Stomach (tissue), 19 donors: ENCODE results near the gene KRTAP10-12. TPM values are rescaled to one million over a fixed set of nuclear protein-coding genes. Genes with fewer than 3 reads are reported as not detected.
A peak's percentile ranks its signal among the peaks of the same experiment; 100 is the strongest.
"Not testable (repeated sequence)": the region's sequence is repeated elsewhere in the genome, so short reads cannot be mapped to it uniquely, and the experiment has no call there.

Experiments used
- DNase-seq, 2 donors: peaks; one replicate each; pipeline versions ENCODE4 v3.0.0 to v3.0.0-alpha.2; 2013 to 2019
- H3K27ac ChIP-seq, 5 donors: fragments of 200-600 bp in 4 of 5; sonication (generic) in 4 of 5; one replicate each; pipeline ENCODE4 v1.5.1; 2013 to 2019; ENCODE audit warnings: mild to moderate bottlenecking in 1 of 5, moderate library complexity in 1 of 5
- H3K27me3 ChIP-seq, 3 donors: fragments of 200-600 bp; sonication (generic); one replicate each; pipeline ENCODE4 v1.5.1; 2017 to 2019; ENCODE audit warnings: mixed run types in 1 of 3
- H3K36me3 ChIP-seq, 4 donors: fragments of 200-600 bp; sonication (generic); 1 replicate in 3 of 4; 2 replicates in 1 of 4; pipeline ENCODE4 v1.5.1; 2016 to 2019
- H3K4me1 ChIP-seq, 4 donors: fragments of 200-600 bp; sonication (generic); one replicate each; pipeline ENCODE4 v1.5.1; 2016 to 2019
- H3K4me3 ChIP-seq, 4 donors: fragments of 200-600 bp; sonication (generic) in 3 of 4; one replicate each; pipeline ENCODE4 v1.5.1; 2016 to 2019; ENCODE audit warnings: mild to moderate bottlenecking in 1 of 4
- H3K9me3 ChIP-seq, 4 donors: fragments of 200-600 bp; sonication (generic); one replicate each; pipeline ENCODE4 v1.5.1; 2016 to 2019
- CTCF ChIP-seq, 7 experiments: fragments of 450-650 bp in 4 of 7; fragments of 200-600 bp in 3 of 7; sonication (generic) in 3 of 7; IDR thresholded peaks; one replicate each; pipeline ENCODE4 v1.5.1; 2016 to 2019; ENCODE audit warnings: antibody characterized with exemption in 7 of 7, control low read depth in 2 of 7, mild to moderate bottlenecking in 1 of 7
- EP300 ChIP-seq: sonication (generic); formaldehyde crosslinking; IDR thresholded peaks from one replicate; pipeline ENCODE4 v1.6.1; 2017; ENCODE audit warnings: antibody characterized with exemption
- POLR2A ChIP-seq, 4 donors: fragments of 450-650 bp; IDR thresholded peaks; one replicate each; pipeline ENCODE4 v1.6.1; 2016; ENCODE audit warnings: antibody characterized with exemption in 4 of 4, control low read depth in 2 of 4, mild to moderate bottlenecking in 1 of 4, moderate library complexity in 1 of 4
- POLR2AphosphoS5 ChIP-seq, 3 donors: sonication (generic); formaldehyde crosslinking; IDR thresholded peaks; one replicate each; pipeline ENCODE4 v1.6.1; 2016; ENCODE audit warnings: antibody characterized with exemption in 3 of 3
- WGBS, 5 donors: extraction: QIAGEN DNeasy Blood & Tissue Kit in 3 of 5; methylation state at CpG; one replicate each; pipeline versions ENCODE4 v1.1.5 to v1.1.7; 2013 to 2018; 5-methylcytosine and 5-hydroxymethylcytosine counted together
- intact Hi-C: fragments of 100-400 bp; cut with DNase I; formaldehyde crosslinking; loops from one replicate; pipeline ENCODE4 v1.15.1; 2023; ENCODE audit warnings: low total_unique reads
- long read RNA-seq, 10 donors: transcript quantifications; one replicate each; lab custom pipeline, GENCODE V29; 2026
- polyA plus RNA-seq, 3 donors: library from polyadenylated mRNA; stranded (reverse); fragments of 200-250 nt; gene quantifications; one replicate each; pipeline ENCODE4 v1.2.3, GENCODE V29; 2013
- total RNA-seq, 5 donors: library from RNA; depleted of rRNA; stranded (reverse); fragments of >200 nt; gene quantifications; one replicate each; pipeline versions ENCODE4 v1.1.0 to v1.2.3, GENCODE V29; 2014 to 2016
- donor health status: healthy with polysubstance abuse.
- donor health status: Bipolar disorder and iron deficiency.
- donor health status: healthy.

KRTAP10-12 gene
- total RNA-seq (not detected), polyA plus RNA-seq (not detected)
- long read RNA-seq, donor 1: 0 reads
- long read RNA-seq, donor 2, partial matches to known transcripts: 0 of 1 reads
- long read RNA-seq, donor 2, other reads (novel, unspliced or antisense): 0 of 1 reads
- long read RNA-seq, donor 3: 0 reads
- long read RNA-seq, donor 4: 0 reads
- long read RNA-seq, donor 5: 0 reads
- long read RNA-seq, donor 6: 0 reads
- long read RNA-seq, donor 7: 0 reads
- long read RNA-seq, donor 8: 0 reads
- long read RNA-seq, donor 9: 0 reads
- long read RNA-seq, donor 10: 0 reads

GRCh38 chr21:44697172-44697810 is at the start of gene KRTAP10-12:
Gene KRTAP10-12 (plus strand): TSS chr21:44697172. CDS start chr21:44697202, 30 bp downstream.
- intact Hi-C loops, H3K4me1 ChIP-seq, DNase-seq, H3K27ac ChIP-seq, H3K4me3 ChIP-seq, H3K36me3 ChIP-seq: not testable (repeated sequence)
- H3K27me3 ChIP-seq: peaks cover 9 to 72% (median 50%) of the 10 kb centered on the region in 3 donors
- WGBS, 5 donors: 40 to 49% (median 41%) methylated on average over 11 to 21 of the region's 21 CpGs
- H3K9me3 ChIP-seq: peaks cover 3 to 21% (median 19%) of the 10 kb centered on the region in 4 donors

- peaks cover 0 to 26% (median 17%) of the 10 kb centered on the region in 4 donors for H3K9me3 ChIP-seq
- WGBS, 5 donors: 40 to 57% (median 52%) methylated on average over 8 of the region's 8 CpGs
- H3K27me3 ChIP-seq: peaks cover 0 to 33% (median 21%) of the 10 kb centered on the region in 3 donors
- no peak for TF ChIP-seq POLR2A (IDR thresholded peaks at IDR 0.05)
- no peak for TF ChIP-seq CTCF (IDR thresholded peaks at IDR 0.05)
- H3K4me1 ChIP-seq: no peaks in the 10 kb centered on the region
- H3K27ac ChIP-seq: no peak overlapping the region
- H3K4me3 ChIP-seq: no peak overlapping the region
- peak in 1 of 2 donors; percentile 10 for DNase-seq
- no peaks in the 10 kb centered on the region for H3K36me3 ChIP-seq
- intact Hi-C loops: no loop called here
Observed at GRCh38 chr21:44647222-44647552, 49.8 kb upstream of the KRTAP10-12 start.

- Histone ChIP-seq H3K9me3 (peaks cover 0 to 20% (median 14%) of the 10 kb centered on the region in 4 donors), H3K4me3 (no peak overlapping the region), H3K27ac (no peak overlapping the region), H3K4me1 (no peaks in the 10 kb centered on the region), H3K27me3 (peaks cover 0 to 33% (median 21%) of the 10 kb centered on the region in 3 donors), H3K36me3 (no peaks in the 10 kb centered on the region)
- intact Hi-C loops: no loop called here
- WGBS, 5 donors: 75 to 89% (median 78%) methylated on average over 9 to 33 of the region's 33 CpGs
- TF ChIP-seq CTCF (IDR thresholded peaks at IDR 0.05): no peak
- no peak for TF ChIP-seq POLR2A (IDR thresholded peaks at IDR 0.05)
- TF ChIP-seq POLR2AphosphoS5 (IDR thresholded peaks at IDR 0.05): no peak
- TF ChIP-seq EP300: no peak
- peak in 1 of 2 donors; percentile 10 for DNase-seq
Observed at GRCh38 chr21:44648557-44649311, 48.2 kb upstream of the KRTAP10-12 start.

- WGBS, 5 donors: 76 to 92% (median 86%) methylated on average over 7 to 18 of the region's 18 CpGs
- no peak overlapping the region for H3K27ac ChIP-seq
- H3K27me3 ChIP-seq: peaks cover 0 to 41% (median 24%) of the 10 kb centered on the region in 3 donors
- intact Hi-C loops: no loop called here
- H3K9me3 ChIP-seq: peaks cover 0 to 11% (median 8%) of the 10 kb centered on the region in 4 donors
- no peaks in the 10 kb centered on the region for H3K36me3 ChIP-seq
- H3K4me1 ChIP-seq: no peaks in the 10 kb centered on the region
- H3K4me3 ChIP-seq: no peak overlapping the region
- TF ChIP-seq EP300 (no peak), POLR2A (IDR thresholded peaks at IDR 0.05) (no peak)
- DNase-seq: no peak
Observed at GRCh38 chr21:44649521-44650100, 47.4 kb upstream of the KRTAP10-12 start.

GRCh38 chr21:44650265-44650972 is 46.6 kb upstream of the KRTAP10-12 start:
- no peak for DNase-seq
- TF ChIP-seq POLR2AphosphoS5 (IDR thresholded peaks at IDR 0.05): no peak
- no peak for TF ChIP-seq POLR2A (IDR thresholded peaks at IDR 0.05)
- TF ChIP-seq CTCF (IDR thresholded peaks at IDR 0.05): no peak
- no peak for TF ChIP-seq EP300
- intact Hi-C loops: no loop called here
- Histone ChIP-seq H3K9me3 (peaks cover 0 to 4% (median 1%) of the 10 kb centered on the region in 4 donors), H3K4me1 (no peaks in the 10 kb centered on the region), H3K27me3 (peaks cover 0 to 44% (median 24%) of the 10 kb centered on the region in 3 donors), H3K4me3 (no peak overlapping the region), H3K36me3 (no peaks in the 10 kb centered on the region), H3K27ac (no peak overlapping the region)
- 82 to 92% (median 89%) methylated on average over 20 of the region's 20 CpGs for WGBS, 5 donors
